IMR-90 (cell line): ENCODE measurements around the gene MVP. TPM values are rescaled to one million over a fixed set of nuclear protein-coding genes. Genes with fewer than 3 reads are reported as not detected.

ENCODE experiments used
- ATAC-seq: fragments of 200-7000 bp; cut with Tn5 transposase; 2 replicates; pipeline ENCODE4 v1.9.1; 2020; ENCODE audit warnings: low read depth, mild to moderate bottlenecking, moderate library complexity
- BruUV-seq: library from RNA; stranded (reverse); fragments of 400-500 nt; replicated peaks from 2 replicates; lab custom pipeline; 2021; lab: Mats Ljungman, UMichigan
- CTCF ChIA-PET: fragments of 300-600 bp; formaldehyde crosslinking; extraction: SDS; loops from one replicate; lab custom pipeline; 2021; ENCODE audit warnings: antibody characterized with exemption; lab: Yijun Ruan, JAX
- POLR2A ChIA-PET: fragments of 300-600 bp; sonication (Branson Sonifier 250); formaldehyde crosslinking; loops from one replicate; lab custom pipeline; 2022; ENCODE audit warnings: antibody characterized with exemption; ENCODE audit not compliant: unreplicated experiment; lab: Charles Lee
- DNase-seq: peaks from one replicate; pipeline ENCODE4 v3.0.0; 2013
- H2AFZ ChIP-seq: replicated peaks from 2 replicates; pipeline ENCODE3; 2013; ENCODE audit warnings: low read length, mild to moderate bottlenecking; ENCODE audit not compliant: poor library complexity
- H2AK5ac ChIP-seq: 2 replicates; pipeline ENCODE4 v1.6.1; 2013; ENCODE audit warnings: low read depth, low read length, inconsistent platforms
- H2AK9ac ChIP-seq: replicated peaks from 2 replicates; pipeline ENCODE3; 2013; ENCODE audit warnings: mild to moderate bottlenecking, low read depth, low read length, moderate library complexity; ENCODE audit not compliant: poor library complexity
- H2BK120ac ChIP-seq: 2 replicates; pipeline ENCODE4 v1.6.1; 2013; ENCODE audit warnings: low read depth, low read length, inconsistent platforms
- H2BK15ac ChIP-seq: 3 replicates; pipeline ENCODE4 v1.6.1; 2013; ENCODE audit warnings: low read depth, low read length, inconsistent platforms
- H2BK20ac ChIP-seq: 2 replicates; pipeline ENCODE4 v1.6.1; 2013; ENCODE audit warnings: low read depth, mild to moderate bottlenecking, inconsistent platforms, low read length, moderate library complexity
- H2BK5ac ChIP-seq: 2 replicates; pipeline ENCODE4 v1.6.1; 2013; ENCODE audit warnings: mild to moderate bottlenecking, low read depth, low read length, inconsistent platforms; ENCODE audit not compliant: poor library complexity, severe bottlenecking
- H3K14ac ChIP-seq: replicated peaks from 2 replicates; pipeline ENCODE4 v1.6.1; 2013; ENCODE audit warnings: low read depth, low read length, inconsistent platforms
- H3K18ac ChIP-seq: 2 replicates; pipeline ENCODE4 v1.6.1; 2013; ENCODE audit warnings: low read depth, low read length, control low read depth
- H3K23ac ChIP-seq: 2 replicates; pipeline ENCODE4 v1.6.1; 2013; ENCODE audit warnings: low read depth, low read length, inconsistent platforms
- H3K27ac ChIP-seq: 2 replicates; pipeline ENCODE4 v1.5.1; 2013; ENCODE audit warnings: mild to moderate bottlenecking, control low read depth, low read length; ENCODE audit not compliant: insufficient read depth
- H3K27me3 ChIP-seq: 2 replicates; pipeline ENCODE4 v1.6.1; 2013; ENCODE audit warnings: low read length; ENCODE audit not compliant: control insufficient read depth, insufficient read depth
- H3K36me3 ChIP-seq: 2 replicates; pipeline ENCODE4 v1.6.1; 2013; ENCODE audit warnings: low read length, mixed read lengths; ENCODE audit not compliant: control insufficient read depth, insufficient read depth
- H3K4ac ChIP-seq: 2 replicates; pipeline ENCODE4 v1.6.1; 2013; ENCODE audit warnings: low read depth, low read length, inconsistent platforms
- H3K4me1 ChIP-seq: 2 replicates; pipeline ENCODE4 v1.6.1; 2013; ENCODE audit warnings: low read length, mixed read lengths; ENCODE audit not compliant: control insufficient read depth, insufficient read depth
- H3K4me2 ChIP-seq: 2 replicates; pipeline ENCODE4 v1.6.1; 2013; ENCODE audit warnings: low read depth, mild to moderate bottlenecking, control low read depth, low read length, moderate library complexity
- H3K4me3 ChIP-seq: 2 replicates; pipeline ENCODE4 v1.5.1; 2013; ENCODE audit warnings: low read depth, mild to moderate bottlenecking, control low read depth, low read length, moderate library complexity; ENCODE audit not compliant: insufficient read depth
- H3K56ac ChIP-seq: 2 replicates; pipeline ENCODE4 v1.6.1; 2013; ENCODE audit warnings: low read length, inconsistent platforms; ENCODE audit not compliant: insufficient read depth; ENCODE audit errors: extremely low read depth
- H3K79me1 ChIP-seq, 2 experiments: 2 replicates each; pipeline ENCODE4 v1.6.1; 2013; ENCODE audit warnings: low read length in 2 of 2, inconsistent platforms in 1 of 2, low read depth in 1 of 2
- H3K9ac ChIP-seq: 2 replicates; pipeline ENCODE4 v1.6.1; 2013; ENCODE audit warnings: low read depth, low read length, control low read depth
- H3K9me1 ChIP-seq: 2 replicates; pipeline ENCODE4 v1.6.1; 2013; ENCODE audit warnings: low read length, inconsistent platforms; ENCODE audit not compliant: insufficient read depth
- H3K9me3 ChIP-seq: 2 replicates; pipeline ENCODE4 v1.6.1; 2013; ENCODE audit warnings: low read length; ENCODE audit not compliant: control insufficient read depth, insufficient read depth
- H4K20me1 ChIP-seq: 2 replicates; pipeline ENCODE4 v1.6.1; 2013; ENCODE audit warnings: low read length, inconsistent platforms; ENCODE audit not compliant: insufficient read depth
- H4K5ac ChIP-seq: 2 replicates; pipeline ENCODE4 v1.6.1; 2013; ENCODE audit warnings: mild to moderate bottlenecking, low read depth, low read length, control low read depth
- H4K8ac ChIP-seq, 2 experiments: 2 replicates each; pipeline ENCODE4 v1.6.1; 2013; ENCODE audit warnings: low read depth in 2 of 2, low read length in 2 of 2, control low read depth in 1 of 2, inconsistent platforms in 1 of 2
- H4K91ac ChIP-seq: 2 replicates; pipeline ENCODE4 v1.6.1; 2013; ENCODE audit warnings: low read depth, low read length, inconsistent platforms; ENCODE audit not compliant: insufficient read depth
- BHLHE40 ChIP-seq: fragments of 150-350 bp; IDR thresholded peaks from 2 replicates; pipeline ENCODE4 v1.6.1; 2016; ENCODE audit warnings: mild to moderate bottlenecking, low read depth, low read length
- CHD1 ChIP-seq: IDR thresholded peaks from 2 replicates; pipeline ENCODE4 v1.6.1; 2012; ENCODE audit warnings: low read depth, low read length, improper control_type of control experiment
- ELK1 ChIP-seq: fragments of 150-350 bp; IDR thresholded peaks from 2 replicates; pipeline ENCODE4 v1.6.1; 2016; ENCODE audit warnings: low read depth, mild to moderate bottlenecking, low read length, moderate library complexity, borderline replicate concordance
- FOS ChIP-seq: fragments of 150-350 bp; IDR thresholded peaks from 2 replicates; pipeline ENCODE4 v1.6.1; 2016; ENCODE audit warnings: low read depth, low read length
- MAFK ChIP-seq: IDR thresholded peaks from 2 replicates; pipeline ENCODE4 v1.6.1; 2012; ENCODE audit warnings: low read depth, low read length, improper control_type of control experiment
- MAZ ChIP-seq: IDR thresholded peaks from 2 replicates; pipeline ENCODE4 v1.6.1; 2012; ENCODE audit warnings: low read depth, mild to moderate bottlenecking, low read length, improper control_type of control experiment, moderate library complexity, borderline replicate concordance
- MXI1 ChIP-seq: IDR thresholded peaks from 2 replicates; pipeline ENCODE4 v1.6.1; 2012; ENCODE audit warnings: low read depth, mild to moderate bottlenecking, low read length, moderate library complexity, borderline replicate concordance
- NFE2L2 ChIP-seq: fragments of 150-350 bp; IDR thresholded peaks from 2 replicates; pipeline ENCODE4 v1.6.1; 2016; ENCODE audit warnings: low read depth, mild to moderate bottlenecking, low read length
- POLR2A ChIP-seq: IDR thresholded peaks from 2 replicates; pipeline ENCODE4 v1.6.1; 2012; ENCODE audit warnings: mild to moderate bottlenecking, low read depth, low read length
- RAD21 ChIP-seq: IDR thresholded peaks from 2 replicates; pipeline ENCODE4 v1.6.1; 2012; ENCODE audit warnings: low read length, improper control_type of control experiment
- RCOR1 ChIP-seq: IDR thresholded peaks from 2 replicates; pipeline ENCODE4 v1.6.1; 2012; ENCODE audit warnings: mild to moderate bottlenecking, low read length, improper control_type of control experiment; ENCODE audit not compliant: insufficient replicate concordance
- RFX5 ChIP-seq: IDR thresholded peaks from 2 replicates; pipeline ENCODE4 v1.8.0; 2012; ENCODE audit warnings: low read depth, mild to moderate bottlenecking, low read length, moderate library complexity
- SMC3 ChIP-seq: fragments of 150-350 bp; IDR thresholded peaks from 2 replicates; pipeline ENCODE4 v1.6.1; 2016; ENCODE audit warnings: low read depth, mild to moderate bottlenecking, antibody characterized with exemption, low read length, moderate library complexity
- WGBS, 2 experiments: methylation state at CpG; one replicate each; pipeline versions ENCODE4 v1.1.5 to v1.1.7; 2013; ENCODE audit warnings: missing lambda C conversion rate in 2 of 2; ENCODE audit not compliant: insufficient read length in 1 of 2; ENCODE audit errors: extremely low coverage in 2 of 2; 5-methylcytosine and 5-hydroxymethylcytosine counted together
- dilution Hi-C: fragments of 300-500 bp; cut with HindIII; formaldehyde crosslinking; loops from one replicate; pipeline ENCODE4 v1.14.3; 2018; ENCODE audit warnings: low sequenced_read_pairs; ENCODE audit not compliant: unreplicated experiment
- in situ Hi-C: fragments of 300-500 bp; cut with MboI; formaldehyde crosslinking; loops from 3 replicates; pipeline ENCODE4 v1.14.3; 2019; ENCODE audit warnings: low sequenced_read_pairs, inconsistent platforms, mixed read lengths
- intact Hi-C: fragments of 100-400 bp; cut with micrococcal nuclease; formaldehyde crosslinking; loops from 2 replicates; pipeline ENCODE4 v1.10.0; 2022
- polyA plus RNA-seq, 3 experiments: library from polyadenylated mRNA; depleted of rRNA; stranded (reverse); fragments of >200 nt; gene quantifications; 2 replicates each; pipeline ENCODE4 v1.2.3, GENCODE V29; 2012; ENCODE audit warnings: low replicate concordance in 1 of 3
- total RNA-seq: library from RNA; depleted of rRNA; stranded (reverse); fragments of >200 nt; gene quantifications from 2 replicates; pipeline ENCODE4 v1.2.3, GENCODE V29; 2012
- TF ChIP-seq, protein P1 (sequence below): fragments of 150-350 bp; IDR thresholded peaks from 2 replicates; pipeline ENCODE4 v1.6.1; 2017; ENCODE audit warnings: mild to moderate bottlenecking, antibody characterized with exemption, low read length, low read depth
- TF ChIP-seq, protein P2 (sequence below): conservative IDR thresholded peaks from 2 replicates; pipeline ENCODE4 v1.5.1; 2012; ENCODE audit warnings: mild to moderate bottlenecking, low read depth, low read length, improper control_type of control experiment

MVP gene
- total and polyA plus RNA-seq, 2 of the 4 experiments (the other 2 are of a cell fraction) = 204 to 319 TPM

- Histone ChIP-seq H3K9me3 (no peaks in the 10 kb centered on the region), H3K4me2 (no peak overlapping the region), H4K91ac (no peak overlapping the region), H3K9ac (no peak overlapping the region), H4K8ac (no peak overlapping the region), H2BK15ac (no peak overlapping the region), H3K27ac (no peak overlapping the region), H3K23ac (no peak overlapping the region), H2BK5ac (no peak overlapping the region), H2BK20ac (no peak overlapping the region), H3K56ac (no peak overlapping the region), H2AK9ac (no peak overlapping the region), H3K4me1 (no peaks in the 10 kb centered on the region; the same call in none of the 2 replicates), H2BK120ac (no peak overlapping the region), H3K27me3 (no peaks in the 10 kb centered on the region), H3K79me1 (peaks cover 9 to 45% of the 10 kb centered on the region in 2 experiments; a peak in 2 of 4 replicates), H3K18ac (no peak overlapping the region), H3K4ac (no peak overlapping the region), H3K4me3 (no peak overlapping the region), H3K14ac (no peak overlapping the region), H2AK5ac (no peak overlapping the region), H4K20me1 (no peaks in the 10 kb centered on the region; the same call in 1 of the 2 replicates), H2AFZ (no peak overlapping the region), H3K9me1 (no peaks in the 10 kb centered on the region; the same call in 1 of the 2 replicates), H4K5ac (no peak overlapping the region), H3K36me3 (peaks cover 77% of the 10 kb centered on the region)
- ChIA-PET CTCF (interaction anchor here (0.6 kb wide), 1 partner anchor 9 kb away, joined by 4 read pairs; no protein-coding TSS in a partner anchor), POLR2A (no interaction called here)
- TF ChIP-seq NFE2L2 (no peak), MAFK (no peak), RAD21 (no peak), ELK1 (no peak), MAZ (no peak), CHD1 (no peak), MXI1 (no peak), POLR2A (no peak), BHLHE40 (no peak), FOS (no peak), RCOR1 (no peak), RFX5 (no peak), SMC3 (no peak)
- TF ChIP-seq, protein P1, sequence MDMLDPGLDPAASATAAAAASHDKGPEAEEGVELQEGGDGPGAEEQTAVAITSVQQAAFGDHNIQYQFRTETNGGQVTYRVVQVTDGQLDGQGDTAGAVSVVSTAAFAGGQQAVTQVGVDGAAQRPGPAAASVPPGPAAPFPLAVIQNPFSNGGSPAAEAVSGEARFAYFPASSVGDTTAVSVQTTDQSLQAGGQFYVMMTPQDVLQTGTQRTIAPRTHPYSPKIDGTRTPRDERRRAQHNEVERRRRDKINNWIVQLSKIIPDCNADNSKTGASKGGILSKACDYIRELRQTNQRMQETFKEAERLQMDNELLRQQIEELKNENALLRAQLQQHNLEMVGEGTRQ = no peak
- TF ChIP-seq, protein P2, sequence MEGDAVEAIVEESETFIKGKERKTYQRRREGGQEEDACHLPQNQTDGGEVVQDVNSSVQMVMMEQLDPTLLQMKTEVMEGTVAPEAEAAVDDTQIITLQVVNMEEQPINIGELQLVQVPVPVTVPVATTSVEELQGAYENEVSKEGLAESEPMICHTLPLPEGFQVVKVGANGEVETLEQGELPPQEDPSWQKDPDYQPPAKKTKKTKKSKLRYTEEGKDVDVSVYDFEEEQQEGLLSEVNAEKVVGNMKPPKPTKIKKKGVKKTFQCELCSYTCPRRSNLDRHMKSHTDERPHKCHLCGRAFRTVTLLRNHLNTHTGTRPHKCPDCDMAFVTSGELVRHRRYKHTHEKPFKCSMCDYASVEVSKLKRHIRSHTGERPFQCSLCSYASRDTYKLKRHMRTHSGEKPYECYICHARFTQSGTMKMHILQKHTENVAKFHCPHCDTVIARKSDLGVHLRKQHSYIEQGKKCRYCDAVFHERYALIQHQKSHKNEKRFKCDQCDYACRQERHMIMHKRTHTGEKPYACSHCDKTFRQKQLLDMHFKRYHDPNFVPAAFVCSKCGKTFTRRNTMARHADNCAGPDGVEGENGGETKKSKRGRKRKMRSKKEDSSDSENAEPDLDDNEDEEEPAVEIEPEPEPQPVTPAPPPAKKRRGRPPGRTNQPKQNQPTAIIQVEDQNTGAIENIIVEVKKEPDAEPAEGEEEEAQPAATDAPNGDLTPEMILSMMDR = no peak
- no TSS peak for BruUV-seq
- dilution Hi-C loops = no loop called here
- in situ Hi-C loops = no loop called here
- no peak for DNase-seq
- intact Hi-C loops = no loop called here
- no peak for ATAC-seq
- WGBS, 2 experiments = no CpG with 5 or more reads among the region's 6 CpGs
These were observed 19.6 kb downstream of the MVP start for GRCh38 chr16:29839822-29840221.
